GM12878 (cell line): ENCODE data around the gene HSD3B1. TPM values are rescaled to one million over a fixed set of nuclear protein-coding genes. Genes with fewer than 3 reads are reported as not detected.

Experiments used
- ATAC-seq: fragments of 200-7000 bp; cut with Tn5 transposase; 3 replicates; pipeline ENCODE4 v1.9.1; 2020; ENCODE audit warnings: mild to moderate bottlenecking, moderate library complexity
- BruUV-seq: library from RNA; stranded (reverse); fragments of 400-500 nt; replicated peaks from 2 replicates; lab custom pipeline; 2021; lab: Mats Ljungman, UMichigan
- CTCF ChIA-PET: fragments of 300-600 bp; sonication (Branson Sonifier 250); formaldehyde crosslinking; extraction: SDS; loops from one replicate; lab custom pipeline; 2021; ENCODE audit warnings: inconsistent platforms; lab: Yijun Ruan, JAX
- POLR2A ChIA-PET: fragments of 350-600 bp; formaldehyde crosslinking; extraction: SDS; loops from one replicate; lab custom pipeline; 2021; ENCODE audit warnings: inconsistent platforms; lab: Charles Lee
- RAD21 ChIA-PET: fragments of 300-600 bp; sonication (Branson Sonifier 250); formaldehyde crosslinking; loops from one replicate; lab custom pipeline; 2023; ENCODE audit warnings: antibody characterized with exemption; ENCODE audit not compliant: unreplicated experiment; lab: Charles Lee
- SMC1A ChIA-PET: fragments of 300-600 bp; sonication (Branson Sonifier 250); formaldehyde crosslinking; loops from one replicate; lab custom pipeline; 2023; ENCODE audit not compliant: unreplicated experiment, uncharacterized antibody; lab: Charles Lee
- DNase-seq: peaks from one replicate; pipeline ENCODE4 v3.0.0-alpha.2; 2011; ENCODE audit warnings: low read depth, low spot score
- FAIRE-seq: peaks from 3 replicates; lab custom pipeline; 2011; peaks lifted over from hg19 to GRCh38; lab: Jason Lieb, UNC
- H2AFZ ChIP-seq: 2 replicates; pipeline ENCODE4 v1.6.0; 2011; ENCODE audit warnings: low read depth, low read length, control low read depth; ENCODE audit not compliant: control insufficient read depth
- H3K27ac ChIP-seq: 2 replicates; pipeline ENCODE4 v1.5.1; 2011; ENCODE audit warnings: control low read depth; ENCODE audit not compliant: control insufficient read depth, insufficient read depth
- H3K27me3 ChIP-seq, 2 experiments: replicated peaks in 1 of 2; 2 replicates each; pipeline versions ENCODE4 v1.6.0 to v1.6.1; 2011; ENCODE audit warnings: low read length in 1 of 2; ENCODE audit not compliant: control insufficient read depth in 2 of 2, insufficient read depth in 2 of 2
- H3K36me3 ChIP-seq, 2 experiments: 2 replicates each; pipeline ENCODE4 v1.5.1; 2011; ENCODE audit warnings: low read length in 1 of 2; ENCODE audit not compliant: control insufficient read depth in 2 of 2, insufficient read depth in 2 of 2
- H3K4me1 ChIP-seq: 2 replicates; pipeline ENCODE4 v1.6.1; 2011; ENCODE audit warnings: mild to moderate bottlenecking, low read length, moderate library complexity, mixed read lengths; ENCODE audit not compliant: control insufficient read depth, insufficient read depth
- H3K4me2 ChIP-seq: 2 replicates; pipeline ENCODE4 v1.6.0; 2011; ENCODE audit warnings: control low read depth; ENCODE audit not compliant: control insufficient read depth, insufficient read depth
- H3K4me3 ChIP-seq: fragments of 200-600 bp; sonication (generic); 2 replicates; pipeline ENCODE4 v1.5.1; 2016
- H3K79me2 ChIP-seq: 2 replicates; pipeline ENCODE4 v1.6.0; 2011; ENCODE audit warnings: low read length; ENCODE audit not compliant: control insufficient read depth, insufficient read depth
- H3K9ac ChIP-seq: 2 replicates; pipeline ENCODE4 v1.8.0; 2011; ENCODE audit warnings: low read length, control low read depth, mixed read lengths; ENCODE audit not compliant: control insufficient read depth, insufficient read depth
- H3K9me3 ChIP-seq: replicated peaks from 3 replicates; pipeline ENCODE4 v1.5.1; 2011; ENCODE audit warnings: mild to moderate bottlenecking, low read length; ENCODE audit not compliant: control insufficient read depth, insufficient read depth
- H4K20me1 ChIP-seq: 2 replicates; pipeline ENCODE4 v1.6.0; 2011; ENCODE audit not compliant: control insufficient read depth, insufficient read depth
- CHD1 ChIP-seq: IDR thresholded peaks from 2 replicates; pipeline ENCODE4 v1.6.1; 2012; ENCODE audit warnings: low read depth, low read length, improper control_type of control experiment
- DPF2 ChIP-seq: fragments of 450-650 bp; IDR thresholded peaks from 2 replicates; pipeline ENCODE4 v1.6.1; 2017; ENCODE audit warnings: mild to moderate bottlenecking
- E2F8 ChIP-seq: fragments of 450-650 bp; IDR thresholded peaks from 2 replicates; pipeline ENCODE4 v1.6.1; 2018; ENCODE audit warnings: mild to moderate bottlenecking, low read depth, moderate library complexity; ENCODE audit not compliant: partially characterized antibody
- EED ChIP-seq: sonication (generic); IDR thresholded peaks from 2 replicates; pipeline ENCODE4 v1.6.1; 2016; ENCODE audit warnings: antibody characterized with exemption, low read depth
- FOXM1 ChIP-seq: IDR thresholded peaks from 2 replicates; pipeline ENCODE4 v1.6.1; 2012; ENCODE audit warnings: low read depth, mild to moderate bottlenecking, inconsistent platforms, low read length, moderate library complexity
- IKZF2 ChIP-seq, 2 experiments: fragments of 450-650 bp; IDR thresholded peaks; 2 replicates each; pipeline ENCODE4 v1.6.1; 2017; ENCODE audit warnings: mild to moderate bottlenecking in 2 of 2, moderate library complexity in 2 of 2
- KAT2A ChIP-seq: conservative IDR thresholded peaks from 2 replicates; pipeline ENCODE4 v1.6.1; 2011; ENCODE audit warnings: low read depth, low read length; ENCODE audit not compliant: control insufficient read depth
- KLF5 ChIP-seq: fragments of 450-650 bp; IDR thresholded peaks from 2 replicates; pipeline ENCODE4 v1.6.1; 2014; ENCODE audit warnings: mild to moderate bottlenecking; ENCODE audit not compliant: partially characterized antibody
- MTA2 ChIP-seq: fragments of 450-650 bp; IDR thresholded peaks from 2 replicates; pipeline ENCODE4 v1.6.1; 2016; ENCODE audit warnings: low read depth, mild to moderate bottlenecking, moderate library complexity
- MYC ChIP-seq: IDR thresholded peaks from 2 replicates; pipeline ENCODE4 v1.6.1; 2011; ENCODE audit warnings: mild to moderate bottlenecking, low read length, moderate library complexity, inconsistent platforms; ENCODE audit not compliant: insufficient read depth, insufficient replicate concordance, insufficient read length, severe bottlenecking
- RCOR1 ChIP-seq: conservative IDR thresholded peaks from 2 replicates; pipeline ENCODE4 v1.6.1; 2012; ENCODE audit warnings: low read depth, low read length, improper control_type of control experiment
- RUNX3 ChIP-seq: IDR thresholded peaks from 2 replicates; pipeline ENCODE4 v1.6.1; 2012; ENCODE audit warnings: low read length, inconsistent platforms
- SREBF2 ChIP-seq: IDR thresholded peaks from 2 replicates; pipeline ENCODE4 v1.6.1; 2012; ENCODE audit warnings: mild to moderate bottlenecking, low read length
- STAT1 ChIP-seq: fragments of 450-650 bp; conservative IDR thresholded peaks from 2 replicates; pipeline ENCODE4 v1.6.1; 2014; ENCODE audit warnings: antibody characterized with exemption, mild to moderate bottlenecking
- YBX1 ChIP-seq: fragments of 450-650 bp; IDR thresholded peaks from 2 replicates; pipeline ENCODE4 v1.6.1; 2016; ENCODE audit warnings: antibody characterized with exemption
- ZNF592 ChIP-seq: fragments of 450-650 bp; IDR thresholded peaks from 2 replicates; pipeline ENCODE4 v1.6.1; 2017; ENCODE audit warnings: mild to moderate bottlenecking, moderate library complexity
- in situ Hi-C: fragments of 300-500 bp; cut with MboI; formaldehyde crosslinking; loops from 9 replicates; pipeline ENCODE4 v1.14.3; 2018; ENCODE audit warnings: mixed read lengths
- intact Hi-C: fragments of 100-400 bp; cut with micrococcal nuclease; formaldehyde crosslinking; loops from one replicate; pipeline ENCODE4 v1.14.2; 2022; ENCODE audit not compliant: unreplicated experiment
- polyA plus RNA-seq, 11 experiments: library from polyadenylated mRNA; depleted of rRNA in 4 of 11; unstranded in 6 of 11; stranded (reverse) in 5 of 11; fragments of >200 nt; fragmentation: Nextera tagmentation in 4 of 11; fragmentation: Illumina TruSeq in 1 of 11; extraction: Ambion mirVana in 4 of 11; extraction: Trizol in 1 of 11; gene quantifications; 1 replicate in 1 of 11; 2 replicates in 10 of 11; pipeline versions ENCODE4 v1.2.1 to v1.2.3, GENCODE V29; 2011 to 2016; ENCODE audit warnings: inconsistent platforms in 2 of 11, missing spikeins in 2 of 11, low read depth in 1 of 11
- total RNA-seq, 4 experiments: library from RNA; depleted of rRNA in 3 of 4; stranded (reverse); fragments of >200 nt in 3 of 4; fragmentation: Illumina TruSeq in 1 of 4; extraction: Trizol in 1 of 4; gene quantifications; 2 replicates each; pipeline versions ENCODE4 v1.2.1 to v1.2.3, GENCODE V29; 2013 to 2021
- TF ChIP-seq, protein P1 (sequence below): fragments of 450-650 bp; IDR thresholded peaks from 2 replicates; pipeline ENCODE4 v1.6.1; 2017; ENCODE audit warnings: borderline replicate concordance
- TF ChIP-seq, protein P2 (sequence below): IDR thresholded peaks from 2 replicates; pipeline ENCODE4 v1.6.1; 2012; ENCODE audit warnings: low read depth, low read length, improper control_type of control experiment

HSD3B1 gene
- total and polyA plus RNA-seq, 10 of the 15 experiments (the other 5 are each of a cell fraction or from before 2014, with no cell fraction given), result not detected

- no peak for TF ChIP-seq FOXM1
- no peak for TF ChIP-seq EED
- TF ChIP-seq, protein P1, sequence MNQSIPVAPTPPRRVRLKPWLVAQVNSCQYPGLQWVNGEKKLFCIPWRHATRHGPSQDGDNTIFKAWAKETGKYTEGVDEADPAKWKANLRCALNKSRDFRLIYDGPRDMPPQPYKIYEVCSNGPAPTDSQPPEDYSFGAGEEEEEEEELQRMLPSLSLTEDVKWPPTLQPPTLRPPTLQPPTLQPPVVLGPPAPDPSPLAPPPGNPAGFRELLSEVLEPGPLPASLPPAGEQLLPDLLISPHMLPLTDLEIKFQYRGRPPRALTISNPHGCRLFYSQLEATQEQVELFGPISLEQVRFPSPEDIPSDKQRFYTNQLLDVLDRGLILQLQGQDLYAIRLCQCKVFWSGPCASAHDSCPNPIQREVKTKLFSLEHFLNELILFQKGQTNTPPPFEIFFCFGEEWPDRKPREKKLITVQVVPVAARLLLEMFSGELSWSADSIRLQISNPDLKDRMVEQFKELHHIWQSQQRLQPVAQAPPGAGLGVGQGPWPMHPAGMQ, result no peak
- no peak for TF ChIP-seq KAT2A
- no peak for TF ChIP-seq E2F8
- TF ChIP-seq, protein P2, sequence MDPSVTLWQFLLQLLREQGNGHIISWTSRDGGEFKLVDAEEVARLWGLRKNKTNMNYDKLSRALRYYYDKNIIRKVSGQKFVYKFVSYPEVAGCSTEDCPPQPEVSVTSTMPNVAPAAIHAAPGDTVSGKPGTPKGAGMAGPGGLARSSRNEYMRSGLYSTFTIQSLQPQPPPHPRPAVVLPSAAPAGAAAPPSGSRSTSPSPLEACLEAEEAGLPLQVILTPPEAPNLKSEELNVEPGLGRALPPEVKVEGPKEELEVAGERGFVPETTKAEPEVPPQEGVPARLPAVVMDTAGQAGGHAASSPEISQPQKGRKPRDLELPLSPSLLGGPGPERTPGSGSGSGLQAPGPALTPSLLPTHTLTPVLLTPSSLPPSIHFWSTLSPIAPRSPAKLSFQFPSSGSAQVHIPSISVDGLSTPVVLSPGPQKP, result no peak
- no peak for TF ChIP-seq IKZF2 (IDR thresholded peaks at IDR 0.05)
- TF ChIP-seq YBX1, result no peak
- TF ChIP-seq STAT1, result no peak
- no peak for TF ChIP-seq MYC
- TF ChIP-seq RCOR1, result no peak
- no peak for TF ChIP-seq ZNF592
- TF ChIP-seq KLF5, result no peak
- TF ChIP-seq SREBF2, result no peak
- TF ChIP-seq RUNX3, result no peak
- TF ChIP-seq DPF2, result no peak
- no peak for TF ChIP-seq MTA2
- no peak for TF ChIP-seq CHD1
- no TSS peak for BruUV-seq
- CTCF ChIA-PET, result no interaction called here
- H3K4me3 ChIP-seq, result no peak overlapping the region
- no peak overlapping the region for H3K4me2 ChIP-seq
- H2AFZ ChIP-seq, result no peak overlapping the region
- H4K20me1 ChIP-seq, result no peaks in the 10 kb centered on the region
- H3K9ac ChIP-seq, result no peak overlapping the region
- H3K27ac ChIP-seq, result no peak overlapping the region
- SMC1A ChIA-PET, result no interaction called here
- in situ Hi-C loops, result no loop called here
- no peaks in the 10 kb centered on the region for H3K79me2 ChIP-seq
- FAIRE-seq, result no peak
- H3K36me3 ChIP-seq, result no peaks in the 10 kb centered on the region
- H3K27me3 ChIP-seq, result no peaks in the 10 kb centered on the region
- no peak for DNase-seq
- intact Hi-C loops, result no loop called here
- POLR2A ChIA-PET, result no interaction called here
- RAD21 ChIA-PET, result no interaction called here
- ATAC-seq, result no peak
- H3K4me1 ChIP-seq, result no peaks in the 10 kb centered on the region
- H3K9me3 ChIP-seq, result no peaks in the 10 kb centered on the region
These were observed 16.1 kb upstream of the HSD3B1 start for GRCh38 chr1:119490925-119491324.
